ENCODE measurements around the gene SPACA6. TPM values are rescaled to one million over a fixed set of nuclear protein-coding genes. Genes with fewer than 3 reads are reported as not detected.
A peak's percentile ranks its signal among the peaks of the same experiment; 100 is the strongest.

Gene SPACA6
- total and polyA plus RNA-seq, 9 of the 15 experiments (the other 6 are each of a cell fraction or from before 2014, with no cell fraction given) = 1.3 to 17.3 (median 6.2) TPM

- no peak for TF ChIP-seq POLR2AphosphoS5 (IDR thresholded peaks at IDR 0.05; ENCODE audit: control insufficient read depth, insufficient read depth, low read depth, low read length)
- TF ChIP-seq XRCC5 (IDR thresholded peaks at IDR 0.05; ENCODE audit: low read depth, low read length) = no peak
- TF ChIP-seq SIX5 (IDR thresholded peaks at IDR 0.05; ENCODE audit: borderline replicate concordance in 1 of 2, insufficient read depth in 1 of 2, low read depth in 1 of 2, low read length in 2 of 2) = no peak
- TF ChIP-seq SNIP1 (IDR thresholded peaks at IDR 0.05; ENCODE audit: low read depth) = no peak
- TF ChIP-seq GMEB1 (CRISPR knock-in tag; IDR thresholded peaks at IDR 0.05) = no peak
- TF ChIP-seq PRPF4 (IDR thresholded peaks at IDR 0.05; ENCODE audit: insufficient read depth, low read depth, low read length, poor library complexity, severe bottlenecking) = no peak
- TF ChIP-seq, protein P1, sequence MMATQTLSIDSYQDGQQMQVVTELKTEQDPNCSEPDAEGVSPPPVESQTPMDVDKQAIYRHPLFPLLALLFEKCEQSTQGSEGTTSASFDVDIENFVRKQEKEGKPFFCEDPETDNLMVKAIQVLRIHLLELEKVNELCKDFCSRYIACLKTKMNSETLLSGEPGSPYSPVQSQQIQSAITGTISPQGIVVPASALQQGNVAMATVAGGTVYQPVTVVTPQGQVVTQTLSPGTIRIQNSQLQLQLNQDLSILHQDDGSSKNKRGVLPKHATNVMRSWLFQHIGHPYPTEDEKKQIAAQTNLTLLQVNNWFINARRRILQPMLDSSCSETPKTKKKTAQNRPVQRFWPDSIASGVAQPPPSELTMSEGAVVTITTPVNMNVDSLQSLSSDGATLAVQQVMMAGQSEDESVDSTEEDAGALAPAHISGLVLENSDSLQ (IDR thresholded peaks at IDR 0.05) = no peak
- no peak for TF ChIP-seq CSDE1 (IDR thresholded peaks at IDR 0.05)
- TF ChIP-seq ZNF830 (CRISPR knock-in tag; IDR thresholded peaks at IDR 0.05) = no peak
- no peak for TF ChIP-seq MYNN (IDR thresholded peaks at IDR 0.05)
- no peak for TF ChIP-seq MYNN (CRISPR knock-in tag; IDR thresholded peaks at IDR 0.05)
- TF ChIP-seq ZFP30 (CRISPR knock-in tag; IDR thresholded peaks at IDR 0.05; ENCODE audit: borderline replicate concordance) = no peak
- 0 out of 4 replicates have a peak, but pooled peaks of 1 of the 2 experiments have one; percentile 22 for TF ChIP-seq RCOR1 (IDR thresholded peaks at IDR 0.05; ENCODE audit: borderline replicate concordance in 1 of 2, low read depth in 2 of 2, low read length in 2 of 2)
- TF ChIP-seq, protein P2, sequence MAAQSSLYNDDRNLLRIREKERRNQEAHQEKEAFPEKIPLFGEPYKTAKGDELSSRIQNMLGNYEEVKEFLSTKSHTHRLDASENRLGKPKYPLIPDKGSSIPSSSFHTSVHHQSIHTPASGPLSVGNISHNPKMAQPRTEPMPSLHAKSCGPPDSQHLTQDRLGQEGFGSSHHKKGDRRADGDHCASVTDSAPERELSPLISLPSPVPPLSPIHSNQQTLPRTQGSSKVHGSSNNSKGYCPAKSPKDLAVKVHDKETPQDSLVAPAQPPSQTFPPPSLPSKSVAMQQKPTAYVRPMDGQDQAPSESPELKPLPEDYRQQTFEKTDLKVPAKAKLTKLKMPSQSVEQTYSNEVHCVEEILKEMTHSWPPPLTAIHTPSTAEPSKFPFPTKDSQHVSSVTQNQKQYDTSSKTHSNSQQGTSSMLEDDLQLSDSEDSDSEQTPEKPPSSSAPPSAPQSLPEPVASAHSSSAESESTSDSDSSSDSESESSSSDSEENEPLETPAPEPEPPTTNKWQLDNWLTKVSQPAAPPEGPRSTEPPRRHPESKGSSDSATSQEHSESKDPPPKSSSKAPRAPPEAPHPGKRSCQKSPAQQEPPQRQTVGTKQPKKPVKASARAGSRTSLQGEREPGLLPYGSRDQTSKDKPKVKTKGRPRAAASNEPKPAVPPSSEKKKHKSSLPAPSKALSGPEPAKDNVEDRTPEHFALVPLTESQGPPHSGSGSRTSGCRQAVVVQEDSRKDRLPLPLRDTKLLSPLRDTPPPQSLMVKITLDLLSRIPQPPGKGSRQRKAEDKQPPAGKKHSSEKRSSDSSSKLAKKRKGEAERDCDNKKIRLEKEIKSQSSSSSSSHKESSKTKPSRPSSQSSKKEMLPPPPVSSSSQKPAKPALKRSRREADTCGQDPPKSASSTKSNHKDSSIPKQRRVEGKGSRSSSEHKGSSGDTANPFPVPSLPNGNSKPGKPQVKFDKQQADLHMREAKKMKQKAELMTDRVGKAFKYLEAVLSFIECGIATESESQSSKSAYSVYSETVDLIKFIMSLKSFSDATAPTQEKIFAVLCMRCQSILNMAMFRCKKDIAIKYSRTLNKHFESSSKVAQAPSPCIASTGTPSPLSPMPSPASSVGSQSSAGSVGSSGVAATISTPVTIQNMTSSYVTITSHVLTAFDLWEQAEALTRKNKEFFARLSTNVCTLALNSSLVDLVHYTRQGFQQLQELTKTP (IDR thresholded peaks at IDR 0.05; ENCODE audit: low read depth in 1 of 2, partially characterized antibody in 2 of 2) = no peak
- TF ChIP-seq ILK (tag; IDR thresholded peaks at IDR 0.05; ENCODE audit: borderline replicate concordance, low read depth) = no peak
- TF ChIP-seq NCOR1 (IDR thresholded peaks at IDR 0.05) = no peak
- TF ChIP-seq RBM25 (IDR thresholded peaks at IDR 0.05; ENCODE audit: low read depth, low read length, severe bottlenecking) = peak; percentile 92
These were observed 1.4 kb downstream of the SPACA6 start (continued) for GRCh38 chr19:51694318-51695085.
